B cell (primary cell): ENCODE data around the gene JAG1.

Experiments
- CTCF ChIP-seq: fragments of 200-600 bp; IDR thresholded peaks from one replicate; pipeline ENCODE4 v1.8.0; 2022; ENCODE audit warnings: antibody characterized with exemption, mild to moderate bottlenecking
- EZH2 ChIP-seq: IDR thresholded peaks from 2 replicates; pipeline ENCODE4 v1.6.1; 2012; ENCODE audit warnings: borderline replicate concordance, low read depth, mild to moderate bottlenecking, moderate library complexity, low read length; ENCODE audit not compliant: insufficient read depth, poor library complexity, severe bottlenecking

DNA sequence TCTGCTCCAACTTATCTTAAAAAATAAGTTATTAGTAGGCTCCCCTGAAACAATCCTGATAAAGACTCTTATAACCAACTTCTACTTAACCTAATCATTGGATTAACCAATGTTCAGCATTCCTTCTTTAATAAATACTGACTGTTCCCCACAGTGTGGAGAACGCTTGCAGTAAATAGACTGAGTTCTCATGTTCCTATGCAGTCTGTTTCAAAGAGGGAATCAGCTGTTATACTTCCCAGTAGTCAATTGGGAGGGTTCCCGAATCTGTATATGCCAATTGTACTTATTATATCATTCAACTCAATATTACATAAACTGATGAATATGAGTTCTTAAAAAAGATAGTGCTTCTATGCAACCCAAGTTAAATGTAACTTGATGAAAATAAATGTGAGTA is 9.7 kb upstream of the JAG1 start:
- no peak for TF ChIP-seq CTCF
- no peak for TF ChIP-seq EZH2
